HCT116 (cell line): ENCODE data around the gene CLDN34. TPM values are rescaled to one million over a fixed set of nuclear protein-coding genes. Genes with fewer than 3 reads are reported as not detected.

Experiments
- ATAC-seq: fragments of 200-7000 bp; cut with Tn5 transposase; 2 replicates; pipeline ENCODE4 v1.9.1; 2020; ENCODE audit warnings: mild to moderate bottlenecking, moderate library complexity
- BruUV-seq: library from RNA; stranded (reverse); fragments of 400-500 nt; replicated peaks from 2 replicates; lab custom pipeline; 2021; lab: Mats Ljungman, UMichigan
- CTCF ChIA-PET: fragments of 300-600 bp; sonication (Branson Sonifier 250); formaldehyde crosslinking; loops from one replicate; lab custom pipeline; 2021; ENCODE audit warnings: antibody characterized with exemption; lab: Charles Lee
- POLR2A ChIA-PET: fragments of 300-600, 350-600 bp; sonication (Branson Sonifier 250); formaldehyde crosslinking; loops from one replicate; lab custom pipeline; 2021; ENCODE audit warnings: antibody characterized with exemption; lab: Charles Lee
- RAD21 ChIA-PET, 2 experiments: fragments of 300-600 bp; sonication (Branson Sonifier 250); formaldehyde crosslinking; loops; one replicate each; lab custom pipeline; 2023; ENCODE audit warnings: low total read pairs in 2 of 2; ENCODE audit not compliant: uncharacterized antibody in 2 of 2, unreplicated experiment in 2 of 2, low non-redundant PET in 1 of 2; lab: Charles Lee
- DNase-seq: peaks from one replicate; pipeline ENCODE4 v3.0.0-alpha.2; 2010; ENCODE audit warnings: low read depth, low spot score
- H2AFZ ChIP-seq: fragments of 200-600 bp; shearing (Covaris generic), sonication (generic); 2 replicates; pipeline ENCODE4 v1.6.1; 2017; ENCODE audit warnings: low read depth, mixed run types, mixed read lengths, antibody characterized with exemption, low read length; ENCODE audit not compliant: poor library complexity, severe bottlenecking
- H3K27ac ChIP-seq: 2 replicates; pipeline ENCODE4 v1.5.1; 2012; ENCODE audit warnings: low read depth, low read length
- H3K27me3 ChIP-seq: fragments of 200-600 bp; sonication (generic); 2 replicates; pipeline ENCODE4 v1.6.1; 2016; ENCODE audit warnings: mixed run types, low read length, mixed read lengths; ENCODE audit not compliant: insufficient read depth
- H3K36me3 ChIP-seq, 2 experiments: fragments of 200-500 bp in 1 of 2; fragments of 200-600 bp in 1 of 2; sonication (Bioruptor generic) in 1 of 2; sonication (generic) in 1 of 2; 2 replicates each; pipeline versions ENCODE4 v1.5.1 to v1.6.1; 2014 to 2016; ENCODE audit warnings: low read length in 2 of 2, inconsistent platforms in 1 of 2, mixed read lengths in 1 of 2, mixed run types in 1 of 2; ENCODE audit not compliant: insufficient read depth in 2 of 2, control insufficient read depth in 1 of 2
- H3K4me1 ChIP-seq, 2 experiments: fragments of 200-600 bp in 1 of 2; sonication (generic) in 1 of 2; 2 replicates each; pipeline versions ENCODE4 v1.5.1 to v1.6.1; 2012 to 2017; ENCODE audit warnings: low read length in 2 of 2, inconsistent platforms in 1 of 2, mild to moderate bottlenecking in 1 of 2, mixed read lengths in 1 of 2, mixed run types in 1 of 2, moderate library complexity in 1 of 2; ENCODE audit not compliant: insufficient read depth in 2 of 2, control insufficient read depth in 1 of 2
- H3K4me2 ChIP-seq: fragments of 200-600 bp; sonication (generic); 2 replicates; pipeline ENCODE4 v1.6.1; 2017; ENCODE audit warnings: mixed run types, low read length, mixed read lengths
- H3K4me3 ChIP-seq, 2 experiments: fragments of 200-600 bp in 1 of 2; sonication (generic) in 1 of 2; replicated peaks in 1 of 2; 2 replicates each; pipeline ENCODE4 v1.5.1; 2011 to 2016; ENCODE audit warnings: low read length in 2 of 2, control low read depth in 1 of 2, low read depth in 1 of 2, mild to moderate bottlenecking in 1 of 2, mixed read lengths in 1 of 2, mixed run types in 1 of 2
- H3K79me2 ChIP-seq: fragments of 200-600 bp; sonication (generic); 2 replicates; pipeline ENCODE4 v1.6.1; 2017; ENCODE audit warnings: mild to moderate bottlenecking, mixed run types, low read length, moderate library complexity, mixed read lengths; ENCODE audit not compliant: insufficient read depth
- H3K9ac ChIP-seq: fragments of 200-600 bp; sonication (generic); 2 replicates; pipeline ENCODE4 v1.6.1; 2016; ENCODE audit warnings: low read length, mixed read lengths
- H3K9me2 ChIP-seq: fragments of 200-600 bp; sonication (generic), shearing (Covaris generic); 2 replicates; pipeline ENCODE4 v1.6.1; 2017; ENCODE audit warnings: mixed run types, mild to moderate bottlenecking, moderate library complexity; ENCODE audit not compliant: insufficient read depth
- H3K9me3 ChIP-seq, 2 experiments: fragments of 200-500 bp in 1 of 2; fragments of 200-600 bp in 1 of 2; sonication (Bioruptor generic) in 1 of 2; sonication (generic) in 1 of 2; 2 replicates each; pipeline ENCODE4 v1.6.1; 2014 to 2017; ENCODE audit warnings: low read length in 2 of 2, mixed read lengths in 2 of 2, inconsistent platforms in 1 of 2, low read depth in 1 of 2, mild to moderate bottlenecking in 1 of 2, mixed run types in 1 of 2, moderate library complexity in 1 of 2; ENCODE audit not compliant: control insufficient read depth in 1 of 2, insufficient read depth in 1 of 2
- H4K20me1 ChIP-seq: fragments of 200-600 bp; sonication (generic), shearing (Covaris generic); 2 replicates; pipeline ENCODE4 v1.6.1; 2017; ENCODE audit warnings: mixed run types, mild to moderate bottlenecking, moderate library complexity; ENCODE audit not compliant: insufficient read depth
- ATF3 ChIP-seq: IDR thresholded peaks from 2 replicates; pipeline ENCODE4 v1.6.1; 2012
- CEBPB ChIP-seq: IDR thresholded peaks from 2 replicates; pipeline ENCODE4 v1.6.1; 2012; ENCODE audit warnings: low read depth
- CTCF ChIP-seq, 3 experiments: fragments of 200-600 bp in 1 of 3; sonication (generic) in 1 of 3; IDR thresholded peaks in 2 of 3; conservative IDR thresholded peaks in 1 of 3; 2 replicates each; pipeline ENCODE4 v1.5.1; 2012 to 2017; ENCODE audit warnings: low read depth in 2 of 3, low read length in 2 of 3, antibody characterized with exemption in 1 of 3, borderline replicate concordance in 1 of 3, control low read depth in 1 of 3, mild to moderate bottlenecking in 1 of 3, mixed read lengths in 1 of 3, mixed run types in 1 of 3, moderate library complexity in 1 of 3; ENCODE audit not compliant: insufficient read depth in 1 of 3
- ELF1 ChIP-seq: IDR thresholded peaks from 2 replicates; pipeline ENCODE4 v1.6.1; 2012; ENCODE audit warnings: low read depth, borderline replicate concordance
- EZH2phosphoT487 ChIP-seq: fragments of 200-600 bp; IDR thresholded peaks from 2 replicates; pipeline ENCODE4 v1.6.1; 2018; ENCODE audit warnings: antibody characterized with exemption, borderline replicate concordance
- MAX ChIP-seq: IDR thresholded peaks from 2 replicates; pipeline ENCODE4 v1.6.1; 2012
- RAD21 ChIP-seq: IDR thresholded peaks from 2 replicates; pipeline ENCODE4 v1.6.1; 2012; ENCODE audit warnings: low read depth, mild to moderate bottlenecking
- REST ChIP-seq: IDR thresholded peaks from 2 replicates; pipeline ENCODE4 v1.6.1; 2012; ENCODE audit warnings: low read depth
- SP1 ChIP-seq: IDR thresholded peaks from 2 replicates; pipeline ENCODE4 v1.6.1; 2012; ENCODE audit warnings: low read depth
- SRF ChIP-seq: IDR thresholded peaks from 2 replicates; pipeline ENCODE4 v1.6.1; 2012; ENCODE audit warnings: low read depth
- YY1 ChIP-seq: IDR thresholded peaks from 2 replicates; pipeline ENCODE4 v1.6.1; 2011; ENCODE audit warnings: low read length, low read depth, moderate library complexity, mild to moderate bottlenecking; ENCODE audit not compliant: insufficient replicate concordance; ENCODE audit errors: extremely low read depth
- ZBTB33 ChIP-seq: IDR thresholded peaks from 2 replicates; pipeline ENCODE4 v1.6.1; 2011; ENCODE audit warnings: mild to moderate bottlenecking, low read length, moderate library complexity; ENCODE audit not compliant: insufficient replicate concordance; ENCODE audit errors: extremely low read depth
- ZFX ChIP-seq: fragments of 450-650 bp; IDR thresholded peaks from 2 replicates; pipeline ENCODE4 v1.6.1; 2017
- intact Hi-C: fragments of 100-400 bp; cut with micrococcal nuclease; formaldehyde crosslinking; loops from 2 replicates; pipeline ENCODE4 v1.10.0; 2022
- total RNA-seq: library from RNA; stranded (reverse); gene quantifications from one replicate; pipeline ENCODE4 v1.2.1, GENCODE V29; 2021; ENCODE audit not compliant: unreplicated experiment

CLDN34 gene
- total RNA-seq, 1 experiment from 2014 or later = not detected

- TF ChIP-seq ZFX (no peak), CEBPB (no peak), ELF1 (no peak), ATF3 (no peak), MAX (no peak), SP1 (no peak), RAD21 (peak; percentile 76), REST (no peak), ZBTB33 (no peak), YY1 (no peak), CTCF (IDR thresholded peaks at IDR 0.05 in 2 of 3, conservative IDR thresholded peaks at IDR 0.05 in 1 of 3; ENCODE audit: borderline replicate concordance in 1 of 3, insufficient read depth in 1 of 3, low read depth in 2 of 3, low read length in 2 of 3) (peak; percentile 74 to 99 (median 80)), EZH2phosphoT487 (no peak), SRF (no peak)
- no peaks in the 10 kb centered on the region for H3K4me1 ChIP-seq
- no peaks in the 10 kb centered on the region for H3K27me3 ChIP-seq
- ChIA-PET POLR2A (no interaction called here), RAD21 (no interaction called here), CTCF (no interaction called here)
- no TSS peak for BruUV-seq
- H2AFZ ChIP-seq = no peak overlapping the region
- no peak overlapping the region for H3K9ac ChIP-seq
- no peak overlapping the region for H3K4me2 ChIP-seq
- DNase-seq (peak; percentile 55), ATAC-seq (peak; percentile 85)
- H3K79me2 ChIP-seq = no peaks in the 10 kb centered on the region
- no peaks in the 10 kb centered on the region for H3K9me3 ChIP-seq
- no peaks in the 10 kb centered on the region for H3K9me2 ChIP-seq
- H3K36me3 ChIP-seq = no peaks in the 10 kb centered on the region
- no peak overlapping the region for H3K4me3 ChIP-seq
- intact Hi-C loops = loop anchor here (1.0 to 10.0 kb wide), 2 partner anchors 111 to 123 kb away; no protein-coding TSS in a partner anchor
- H4K20me1 ChIP-seq = no peaks in the 10 kb centered on the region
- no peak overlapping the region for H3K27ac ChIP-seq
These were observed 28.7 kb downstream of the CLDN34 start for GRCh38 chrX:9995855-9996339.
